Adipocyte (in vitro differentiated cells): Measurements from ENCODE around the gene CLBA1.
A peak's percentile ranks its signal among the peaks of the same experiment; 100 is the strongest.

Experiments
- DNase-seq: peaks from one replicate; pipeline ENCODE4 v3.0.0-alpha.2; 2015; ENCODE audit warnings: low read depth
- H3K27me3 ChIP-seq: replicated peaks from 2 replicates; pipeline ENCODE4 v1.7.0; 2013; ENCODE audit warnings: mild to moderate bottlenecking, low read length, moderate library complexity; ENCODE audit not compliant: control insufficient read depth, insufficient read depth
- H3K36me3 ChIP-seq: 2 replicates; pipeline ENCODE4 v1.7.0; 2013; ENCODE audit warnings: low read length, mild to moderate bottlenecking, moderate library complexity; ENCODE audit not compliant: control insufficient read depth, insufficient read depth, severe bottlenecking
- H3K4me1 ChIP-seq: 2 replicates; pipeline ENCODE4 v1.7.0; 2013; ENCODE audit warnings: mild to moderate bottlenecking, low read length, moderate library complexity; ENCODE audit not compliant: control insufficient read depth, insufficient read depth
- H3K4me3 ChIP-seq: 2 replicates; pipeline ENCODE4 v1.7.0; 2013; ENCODE audit warnings: mild to moderate bottlenecking, low read length, moderate library complexity
- H3K9ac ChIP-seq: 2 replicates; pipeline ENCODE4 v1.7.0; 2013; ENCODE audit warnings: mild to moderate bottlenecking, low read length, moderate library complexity
- H3K9me3 ChIP-seq: 2 replicates; pipeline ENCODE4 v1.7.0; 2013; ENCODE audit warnings: mild to moderate bottlenecking, low read length, moderate library complexity; ENCODE audit not compliant: control insufficient read depth

CLBA1 gene

DNA sequence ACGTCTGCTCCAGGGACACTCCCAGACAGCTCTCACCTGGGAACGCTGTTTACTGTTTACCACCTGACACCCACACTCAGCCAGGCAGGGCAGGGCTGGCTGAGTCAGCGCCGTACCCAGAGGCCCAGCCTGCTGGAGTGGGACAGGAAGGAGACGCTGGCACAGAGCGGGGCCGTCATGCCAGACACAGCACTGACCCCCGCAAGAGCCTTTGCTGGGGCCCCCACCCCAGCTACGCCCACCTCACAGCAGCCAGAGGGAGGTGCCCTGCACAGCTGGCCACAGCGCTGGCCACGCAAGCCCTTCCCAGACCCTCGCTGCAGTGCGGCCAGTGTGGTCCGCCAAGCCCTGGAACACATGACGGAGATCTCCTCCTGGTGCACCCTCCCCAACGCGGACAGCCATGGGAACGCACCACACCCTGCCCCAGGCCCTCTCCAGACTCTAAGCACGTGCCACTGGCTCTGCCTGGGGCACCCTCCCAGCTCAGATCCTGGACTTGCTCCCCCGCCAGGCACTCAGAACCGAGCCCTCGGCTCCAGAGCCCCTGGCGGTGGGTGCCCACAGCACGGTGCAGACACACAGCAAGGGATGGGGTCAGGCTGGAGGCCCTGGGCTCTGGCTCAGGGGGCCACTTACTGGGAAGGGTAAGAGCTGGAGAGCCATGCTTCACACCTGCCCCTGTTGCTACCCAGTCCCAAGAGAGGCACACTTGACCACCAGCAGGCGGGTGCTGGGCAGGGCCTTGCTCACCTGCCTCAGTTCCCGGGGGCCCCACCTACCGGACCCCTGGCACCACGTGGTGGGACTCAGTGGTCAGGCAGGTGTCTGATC, 13.1 kb upstream of the CLBA1 start:
- Histone ChIP-seq H3K27me3 (no peaks in the 10 kb centered on the region), H3K36me3 (no peaks in the 10 kb centered on the region), H3K9ac (peak overlapping the region; percentile 90), H3K9me3 (no peaks in the 10 kb centered on the region), H3K4me3 (peak overlapping the region; percentile 63), H3K4me1 (peaks cover 61% of the 10 kb centered on the region)
- DNase-seq: no peak

DNA sequence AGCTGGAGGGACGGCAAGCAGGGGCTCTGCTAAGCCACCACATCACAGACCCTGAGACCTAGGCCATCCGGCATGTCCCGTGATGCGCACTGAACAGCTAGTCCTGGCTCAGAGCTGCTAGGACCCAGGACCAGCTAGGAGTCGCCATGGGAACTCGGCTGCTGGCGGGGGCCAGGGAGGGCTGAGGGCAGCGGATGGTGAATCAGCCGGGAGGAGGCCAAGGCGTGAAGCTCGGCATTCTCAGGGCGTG, 12.5 kb upstream of the CLBA1 start:
- Histone ChIP-seq H3K9me3 (no peaks in the 10 kb centered on the region), H3K9ac (peak overlapping the region; percentile 90), H3K27me3 (no peaks in the 10 kb centered on the region), H3K36me3 (no peaks in the 10 kb centered on the region), H3K4me1 (peaks cover 60% of the 10 kb centered on the region), H3K4me3 (peak overlapping the region; percentile 63)
- DNase-seq: peak; percentile 96

DNA sequence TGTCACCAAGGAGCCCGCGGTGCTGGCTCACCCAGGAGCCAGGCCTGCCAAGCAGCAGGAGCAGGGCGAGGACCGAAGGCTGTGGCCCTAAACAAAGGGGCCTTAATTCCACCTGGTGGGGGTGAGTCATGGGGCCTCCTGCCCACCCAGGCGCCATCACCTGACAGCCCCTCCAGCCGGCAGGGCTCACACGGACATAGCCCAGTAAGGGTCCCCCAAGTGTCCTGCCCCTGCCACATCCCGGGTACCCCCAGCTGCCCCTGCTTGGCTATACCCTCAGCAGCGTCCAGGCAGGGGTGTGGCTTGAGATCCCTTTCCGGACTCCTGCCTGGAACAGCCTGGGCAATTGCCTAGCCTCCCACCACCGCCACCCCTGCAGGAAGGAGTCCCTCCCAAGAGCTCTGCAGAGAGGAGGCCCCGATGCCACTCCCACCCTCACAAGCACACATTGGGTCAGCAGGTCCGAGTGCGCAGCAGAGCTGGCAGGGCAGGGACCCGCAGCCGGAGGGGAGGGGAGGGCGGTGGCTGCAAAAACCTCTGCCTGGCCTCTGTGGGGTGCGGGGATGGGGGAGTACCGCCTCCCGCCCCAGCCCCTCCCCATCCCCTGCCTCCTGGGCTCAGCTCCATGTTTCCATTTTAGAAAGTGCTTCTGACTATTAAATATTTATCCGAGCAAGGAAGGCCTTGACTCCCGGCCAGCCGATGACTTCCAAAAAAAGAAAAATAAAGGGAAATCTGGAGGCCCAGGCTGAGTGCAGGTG, 12.0 kb upstream of the CLBA1 start:
- no peak for DNase-seq
- H3K4me3 ChIP-seq: peak overlapping the region; percentile 44
- no peaks in the 10 kb centered on the region for H3K9me3 ChIP-seq
- peaks cover 55% of the 10 kb centered on the region for H3K4me1 ChIP-seq
- no peaks in the 10 kb centered on the region for H3K27me3 ChIP-seq
- H3K9ac ChIP-seq: peak overlapping the region; percentile 81
- H3K36me3 ChIP-seq: no peaks in the 10 kb centered on the region

DNA sequence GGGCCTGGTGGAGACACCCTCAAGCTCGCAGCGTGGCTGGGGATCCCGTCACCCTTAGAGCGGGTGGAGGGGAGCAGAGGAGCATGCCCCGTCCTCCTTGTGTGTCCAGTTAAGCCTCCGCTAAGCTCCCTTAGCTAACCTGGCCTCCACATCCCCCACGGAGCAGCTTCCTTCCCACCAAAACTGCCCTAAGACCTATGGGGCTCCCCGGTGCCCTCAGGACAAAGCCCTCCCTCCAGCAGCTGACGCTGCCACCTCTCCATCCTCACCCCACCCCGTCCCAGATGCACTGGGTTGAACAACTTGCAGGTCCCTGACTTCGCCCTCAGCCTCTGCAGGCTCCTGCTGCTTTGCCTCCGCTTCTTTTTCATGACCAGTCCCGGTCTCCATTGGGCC, 11.4 kb upstream of the CLBA1 start:
- no peak for DNase-seq

DNA sequence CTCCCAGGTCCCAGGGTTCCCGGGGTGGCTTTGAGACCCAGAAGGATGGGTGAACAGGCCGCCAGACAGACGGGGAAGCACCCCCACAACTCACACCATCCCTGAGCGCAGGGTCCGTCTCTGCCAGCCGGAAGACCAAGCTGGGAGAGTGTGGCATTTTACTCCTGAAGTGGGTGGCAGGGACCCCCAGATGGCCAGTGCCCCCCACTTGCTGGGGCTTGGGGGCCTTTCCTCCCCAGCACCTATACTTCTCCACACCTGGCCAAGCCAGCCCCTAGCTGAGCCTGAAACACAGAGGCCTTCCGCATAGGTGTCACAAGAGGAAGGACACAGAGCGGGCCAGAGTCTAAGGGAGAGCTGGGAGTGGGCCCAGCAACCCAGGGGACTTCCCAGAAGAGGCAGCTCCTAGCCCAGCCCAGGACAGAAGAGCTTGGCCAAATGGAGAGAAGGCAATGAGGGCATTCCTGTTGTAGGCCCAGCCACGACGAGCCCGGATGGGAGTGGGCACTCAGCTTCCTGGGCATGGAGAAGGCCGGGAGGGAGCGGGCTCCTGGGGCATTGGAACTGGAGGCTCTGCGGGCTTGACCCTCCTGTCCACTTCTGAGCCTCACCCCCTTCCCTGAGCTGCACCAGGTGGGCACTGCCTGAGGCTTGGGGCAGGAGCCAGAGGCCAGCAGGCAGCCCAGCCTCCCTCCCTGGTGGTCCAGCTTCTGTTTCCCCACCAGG, 10.8 kb upstream of the CLBA1 start:
- peaks cover 50% of the 10 kb centered on the region for H3K4me1 ChIP-seq
- no peaks in the 10 kb centered on the region for H3K36me3 ChIP-seq
- H3K9ac ChIP-seq: peak overlapping the region; percentile 81
- peaks cover 4% of the 10 kb centered on the region for H3K27me3 ChIP-seq
- no peaks in the 10 kb centered on the region for H3K9me3 ChIP-seq
- no peak for DNase-seq
- H3K4me3 ChIP-seq: no peak overlapping the region

More for the DNA sequence above, 11.4 kb upstream of the CLBA1 start:
- no peaks in the 10 kb centered on the region for H3K9me3 ChIP-seq
- no peak overlapping the region for H3K4me3 ChIP-seq
- H3K4me1 ChIP-seq: peaks cover 50% of the 10 kb centered on the region
- H3K36me3 ChIP-seq: no peaks in the 10 kb centered on the region
- peaks cover 4% of the 10 kb centered on the region for H3K27me3 ChIP-seq
- H3K9ac ChIP-seq: peak overlapping the region; percentile 81

DNA sequence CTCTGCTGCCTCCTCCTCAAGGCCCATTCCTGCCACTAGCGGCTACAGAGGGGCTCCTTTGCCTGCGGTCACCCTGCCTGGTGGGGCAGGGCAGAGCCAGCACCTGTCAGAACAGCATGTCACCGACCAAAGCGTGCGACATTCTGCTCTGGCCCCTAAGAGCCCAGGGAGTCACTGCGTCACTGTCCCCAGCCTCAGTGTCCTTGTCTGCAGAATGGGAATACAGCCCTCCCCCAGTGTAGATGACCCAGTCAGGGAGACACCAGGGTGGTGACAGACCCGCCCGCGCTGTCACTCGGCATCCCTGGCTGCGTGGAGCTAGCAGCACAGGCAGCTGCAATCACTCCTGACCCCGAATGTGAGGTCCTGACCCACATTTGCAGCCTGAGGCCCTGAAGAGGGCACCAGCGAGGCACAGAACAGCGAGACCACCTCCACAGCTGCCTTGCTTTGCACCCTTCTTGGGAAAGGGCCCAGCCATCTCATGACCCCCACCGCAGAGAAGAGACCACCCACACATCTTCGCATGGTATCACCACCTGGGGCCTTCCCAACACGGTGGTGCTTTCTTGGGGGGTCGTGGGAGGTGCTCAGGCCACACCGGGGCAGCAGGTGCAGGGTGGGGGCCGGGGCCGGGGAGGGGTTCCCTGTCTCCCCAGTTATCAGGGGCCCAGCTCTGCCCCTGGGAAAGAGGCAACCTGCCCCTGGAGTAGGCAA, 9.9 kb upstream of the CLBA1 start:
- no peak overlapping the region for H3K9ac ChIP-seq
- no peaks in the 10 kb centered on the region for H3K36me3 ChIP-seq
- DNase-seq: no peak
- H3K27me3 ChIP-seq: peaks cover 4% of the 10 kb centered on the region
- H3K4me3 ChIP-seq: no peak overlapping the region
- peaks cover 49% of the 10 kb centered on the region for H3K4me1 ChIP-seq
- no peaks in the 10 kb centered on the region for H3K9me3 ChIP-seq

DNA sequence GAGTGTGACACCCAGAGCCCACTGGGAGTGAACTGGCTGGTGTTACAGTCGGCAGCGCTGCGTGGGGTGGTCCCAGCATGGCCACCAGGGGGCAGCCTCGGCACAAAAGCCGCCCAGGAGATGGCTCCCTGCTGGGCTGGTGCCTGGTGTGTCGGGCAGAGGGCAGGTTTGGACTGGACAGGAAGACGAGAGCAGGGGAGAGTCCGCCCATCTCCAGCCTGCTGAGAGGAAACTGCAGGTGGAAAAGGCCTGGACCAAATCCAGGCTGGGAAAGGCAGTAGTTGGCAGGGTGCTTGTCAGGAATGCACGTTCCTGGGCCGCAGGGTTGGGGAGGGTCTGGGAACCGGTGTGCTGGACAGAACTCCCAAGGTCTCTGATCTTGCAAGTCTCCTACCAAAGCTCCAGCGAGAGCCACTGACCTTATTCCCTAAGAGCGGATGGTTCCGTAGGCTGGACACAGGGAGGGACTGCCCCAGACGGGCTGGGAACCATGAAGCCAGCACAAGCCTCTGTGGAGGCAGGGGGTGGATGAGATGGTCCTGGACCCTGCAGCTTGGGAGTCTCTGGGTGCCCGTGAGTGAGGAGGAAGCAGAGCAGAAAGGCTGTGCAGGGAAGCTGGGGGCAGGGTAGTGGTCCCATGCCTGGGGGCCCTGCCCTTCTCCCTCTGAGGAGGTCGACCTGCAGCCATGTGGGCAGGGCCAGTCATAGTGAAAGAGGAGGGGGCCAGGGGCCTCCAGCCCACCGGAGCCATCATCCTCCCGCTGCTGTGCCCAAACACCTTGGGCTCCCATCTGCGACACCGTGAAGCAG, 9.2 kb upstream of the CLBA1 start:
- DNase-seq: peak; percentile 88
- no peaks in the 10 kb centered on the region for H3K36me3 ChIP-seq
- H3K4me1 ChIP-seq: peaks cover 42% of the 10 kb centered on the region
- no peak overlapping the region for H3K4me3 ChIP-seq
- peak overlapping the region; percentile 39 for H3K9ac ChIP-seq
- H3K27me3 ChIP-seq: peaks cover 4% of the 10 kb centered on the region
- no peaks in the 10 kb centered on the region for H3K9me3 ChIP-seq

DNA sequence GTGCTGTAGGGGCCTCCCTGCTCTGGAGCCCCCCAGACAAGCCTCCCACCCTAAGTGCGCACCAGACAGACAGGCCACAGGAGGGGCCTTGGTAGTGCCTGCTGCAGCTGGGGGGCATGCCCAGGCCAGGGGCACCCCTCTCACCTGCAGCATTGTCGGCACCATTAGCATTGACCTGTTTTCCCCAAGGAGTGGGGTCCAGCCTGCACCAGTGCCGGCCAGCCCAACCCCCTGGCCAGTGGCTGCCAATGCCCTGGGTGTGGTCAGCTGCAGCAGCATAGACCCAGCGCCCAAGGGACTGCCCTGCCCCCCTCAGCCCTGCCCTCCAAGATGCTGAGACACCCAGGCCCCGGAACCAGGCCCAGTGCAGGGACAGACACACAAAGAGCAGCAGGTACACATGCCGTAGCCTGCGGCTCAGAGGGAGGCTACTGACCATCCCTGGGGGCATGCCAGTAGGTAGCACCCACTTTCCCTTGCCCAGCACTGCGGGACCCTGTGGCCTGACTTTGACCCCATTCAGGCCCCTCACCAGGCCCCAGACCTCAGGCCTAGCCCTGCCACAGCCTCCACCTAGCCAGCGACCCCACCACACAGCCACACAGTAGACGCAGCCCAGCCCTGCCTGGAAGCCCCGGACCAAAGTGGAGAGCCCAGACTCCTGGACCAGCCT, 8.4 kb upstream of the CLBA1 start:
- no peaks in the 10 kb centered on the region for H3K9me3 ChIP-seq
- peaks cover 4% of the 10 kb centered on the region for H3K27me3 ChIP-seq
- peak overlapping the region; percentile 68 for H3K9ac ChIP-seq
- DNase-seq: no peak
- peaks cover 40% of the 10 kb centered on the region for H3K4me1 ChIP-seq
- H3K4me3 ChIP-seq: peak overlapping the region; percentile 78
- no peaks in the 10 kb centered on the region for H3K36me3 ChIP-seq

DNA sequence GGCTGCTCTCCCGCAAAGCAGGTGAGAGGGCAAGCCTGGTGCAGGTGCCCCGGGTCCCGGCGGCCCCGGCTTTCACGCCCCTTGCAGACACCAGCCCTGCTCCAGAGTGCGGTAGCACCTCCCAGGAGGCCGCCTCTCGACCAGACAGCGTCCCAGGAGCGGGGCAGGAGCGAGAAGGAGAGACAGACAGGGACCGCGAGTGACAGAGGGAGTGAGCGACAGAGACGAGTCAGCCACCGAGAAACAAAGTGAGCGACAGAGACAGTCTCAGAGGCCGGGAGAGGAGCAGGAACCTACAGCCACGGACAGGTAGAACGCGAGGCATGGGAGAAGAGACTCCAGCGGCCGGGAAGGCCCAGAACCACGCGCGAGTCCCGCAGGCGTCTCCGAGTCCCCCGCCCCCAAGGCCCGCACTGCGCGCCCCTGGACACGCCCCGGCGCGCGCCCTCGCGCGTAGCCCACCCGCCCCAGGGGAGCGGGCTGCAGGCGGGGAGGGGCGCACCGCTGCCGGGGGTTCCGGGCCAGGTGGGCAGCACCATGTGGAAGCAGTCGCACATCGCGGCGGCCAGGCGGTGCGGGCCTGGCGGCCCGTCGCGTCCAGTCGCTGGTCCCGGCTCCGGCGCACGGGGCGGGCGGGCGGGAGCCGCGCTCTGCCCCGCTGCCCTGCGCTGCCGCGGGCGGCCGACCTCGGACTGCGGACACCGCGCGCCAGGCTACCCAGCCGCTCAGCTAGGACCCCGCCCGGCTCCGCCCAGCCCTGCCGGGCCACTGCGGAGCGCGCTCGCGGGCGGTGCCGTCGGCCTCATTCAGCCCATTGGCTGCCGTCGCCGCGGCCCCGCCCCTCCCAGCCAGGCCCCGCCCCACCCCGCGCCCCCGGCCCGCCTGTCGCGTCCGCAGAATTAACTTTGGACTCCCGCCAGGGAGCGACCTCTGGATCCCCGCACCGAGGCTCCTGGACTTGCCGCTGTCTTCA, 7.6 kb upstream of the CLBA1 start, which contains the start of gene AHNAK2:
Gene AHNAK2 (minus strand): TSS at position 694 of the 973 bp plus-strand sequence. CDS start 137 bp downstream, at position 557.
- Histone ChIP-seq H3K4me1 (peaks cover 31% of the 10 kb centered on the region), H3K9ac (peak within 1 kb of the TSS; percentile 68), H3K9me3 (no peaks in the 10 kb centered on the region), H3K27me3 (peaks cover 4% of the 10 kb centered on the region), H3K4me3 (peak within 1 kb of the TSS; percentile 78), H3K36me3 (no peaks in the 10 kb centered on the region)
- DNase-seq: peak; percentile 88
